PFSK-1 (cell line): ENCODE data around the gene CHRD.

Experiments
- FOXP2 ChIP-seq: optimal IDR thresholded peaks from 2 replicates; pipeline ENCODE3; 2011; ENCODE audit warnings: borderline replicate concordance, control low read depth, inconsistent platforms; ENCODE audit not compliant: insufficient read depth; ENCODE audit errors: extremely low read length, extremely low read depth
- POLR2AphosphoS5 ChIP-seq: IDR thresholded peaks from 2 replicates; pipeline ENCODE4 v1.6.1; 2012; ENCODE audit warnings: low read depth, mild to moderate bottlenecking, control low read depth, low read length, moderate library complexity
- REST ChIP-seq, 2 experiments: IDR thresholded peaks; 2 replicates each; pipeline versions ENCODE4 v1.6.1 to v1.8.0; 2011 to 2012; ENCODE audit warnings: low read depth in 2 of 2, low read length in 2 of 2, control low read depth in 1 of 2, inconsistent platforms in 1 of 2, mild to moderate bottlenecking in 1 of 2, moderate library complexity in 1 of 2; ENCODE audit not compliant: insufficient read depth in 1 of 2
- SIN3A ChIP-seq: IDR thresholded peaks from 2 replicates; pipeline ENCODE4 v1.6.1; 2012; ENCODE audit warnings: mild to moderate bottlenecking, low read length, moderate library complexity, borderline replicate concordance; ENCODE audit not compliant: insufficient read depth
- TAF1 ChIP-seq: IDR thresholded peaks from 2 replicates; pipeline ENCODE4 v1.6.1; 2012; ENCODE audit warnings: low read length, control low read depth, borderline replicate concordance; ENCODE audit not compliant: insufficient read depth

The CHRD gene

GRCh38 chr3:184384856-184385422, 5.1 kb downstream of the CHRD start:
- TF ChIP-seq TAF1: no peak
- TF ChIP-seq FOXP2: no peak
- TF ChIP-seq REST (IDR thresholded peaks at IDR 0.05; ENCODE audit: insufficient read depth in 1 of 2, low read depth in 2 of 2, low read length in 2 of 2): no peak
- TF ChIP-seq POLR2AphosphoS5: no peak
- no peak for TF ChIP-seq SIN3A

- TF ChIP-seq TAF1: no peak
- TF ChIP-seq FOXP2: no peak
- no peak for TF ChIP-seq POLR2AphosphoS5
- TF ChIP-seq SIN3A: no peak
- no peak for TF ChIP-seq REST (IDR thresholded peaks at IDR 0.05; ENCODE audit: insufficient read depth in 1 of 2, low read depth in 2 of 2, low read length in 2 of 2)
Measured at GRCh38 chr3:184386047-184386806, 6.4 kb downstream of the CHRD start.

GRCh38 chr3:184387174-184387714, 7.4 kb downstream of the CHRD start:
- TF ChIP-seq FOXP2 (no peak), SIN3A (no peak), REST (IDR thresholded peaks at IDR 0.05; ENCODE audit: insufficient read depth in 1 of 2, low read depth in 2 of 2, low read length in 2 of 2) (no peak), POLR2AphosphoS5 (no peak), TAF1 (no peak)

GRCh38 chr3:184388164-184388935, 8.5 kb downstream of the CHRD start:
- no peak for TF ChIP-seq POLR2AphosphoS5
- TF ChIP-seq SIN3A: no peak
- no peak for TF ChIP-seq FOXP2
- TF ChIP-seq REST (IDR thresholded peaks at IDR 0.05; ENCODE audit: insufficient read depth in 1 of 2, low read depth in 2 of 2, low read length in 2 of 2): no peak
- TF ChIP-seq TAF1: no peak
